Measurements from ENCODE around the gene ZNF385B.

- TF ChIP-seq, protein P1, sequence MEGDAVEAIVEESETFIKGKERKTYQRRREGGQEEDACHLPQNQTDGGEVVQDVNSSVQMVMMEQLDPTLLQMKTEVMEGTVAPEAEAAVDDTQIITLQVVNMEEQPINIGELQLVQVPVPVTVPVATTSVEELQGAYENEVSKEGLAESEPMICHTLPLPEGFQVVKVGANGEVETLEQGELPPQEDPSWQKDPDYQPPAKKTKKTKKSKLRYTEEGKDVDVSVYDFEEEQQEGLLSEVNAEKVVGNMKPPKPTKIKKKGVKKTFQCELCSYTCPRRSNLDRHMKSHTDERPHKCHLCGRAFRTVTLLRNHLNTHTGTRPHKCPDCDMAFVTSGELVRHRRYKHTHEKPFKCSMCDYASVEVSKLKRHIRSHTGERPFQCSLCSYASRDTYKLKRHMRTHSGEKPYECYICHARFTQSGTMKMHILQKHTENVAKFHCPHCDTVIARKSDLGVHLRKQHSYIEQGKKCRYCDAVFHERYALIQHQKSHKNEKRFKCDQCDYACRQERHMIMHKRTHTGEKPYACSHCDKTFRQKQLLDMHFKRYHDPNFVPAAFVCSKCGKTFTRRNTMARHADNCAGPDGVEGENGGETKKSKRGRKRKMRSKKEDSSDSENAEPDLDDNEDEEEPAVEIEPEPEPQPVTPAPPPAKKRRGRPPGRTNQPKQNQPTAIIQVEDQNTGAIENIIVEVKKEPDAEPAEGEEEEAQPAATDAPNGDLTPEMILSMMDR (optimal IDR thresholded peaks at IDR 0.05 in 1 of 3, IDR thresholded peaks at IDR 0.05 in 1 of 3, conservative IDR thresholded peaks at IDR 0.05 in 1 of 3; ENCODE audit: extremely low read depth in 1 of 3, insufficient read depth in 2 of 3, low read length in 3 of 3): no peak
- no peak for TF ChIP-seq EZH2 (IDR thresholded peaks at IDR 0.05; ENCODE audit: low read length)
Observed at GRCh38 chr2:179521944-179522343, 339.5 kb downstream of the ZNF385B start.
